HCT116 (cell line): ENCODE results near the gene ENKD1.

ENCODE experiments used
- CTCF ChIP-seq, 3 experiments: fragments of 200-600 bp in 1 of 3; sonication (generic) in 1 of 3; IDR thresholded peaks in 2 of 3; conservative IDR thresholded peaks in 1 of 3; 2 replicates each; pipeline ENCODE4 v1.5.1; 2012 to 2017; ENCODE audit warnings: low read depth in 2 of 3, low read length in 2 of 3, antibody characterized with exemption in 1 of 3, borderline replicate concordance in 1 of 3, control low read depth in 1 of 3, mild to moderate bottlenecking in 1 of 3, mixed read lengths in 1 of 3, mixed run types in 1 of 3, moderate library complexity in 1 of 3; ENCODE audit not compliant: insufficient read depth in 1 of 3
- EZH2 ChIP-seq: fragments of 200-600 bp; sonication (generic); IDR thresholded peaks from 2 replicates; pipeline ENCODE4 v1.6.1; 2017; ENCODE audit warnings: antibody characterized with exemption, mixed run types
- POLR2AphosphoS5 ChIP-seq: IDR thresholded peaks from 2 replicates; pipeline ENCODE4 v1.6.1; 2011; ENCODE audit warnings: mild to moderate bottlenecking, low read depth, low read length, moderate library complexity
- SRF ChIP-seq: IDR thresholded peaks from 2 replicates; pipeline ENCODE4 v1.6.1; 2012; ENCODE audit warnings: low read depth
- TF ChIP-seq, protein P1 (sequence below): IDR thresholded peaks from 2 replicates; pipeline ENCODE4 v1.6.1; 2011; ENCODE audit warnings: mild to moderate bottlenecking, low read length, moderate library complexity; ENCODE audit not compliant: insufficient replicate concordance; ENCODE audit errors: extremely low read depth

- TF ChIP-seq CTCF (IDR thresholded peaks at IDR 0.05 in 2 of 3, conservative IDR thresholded peaks at IDR 0.05 in 1 of 3; ENCODE audit: borderline replicate concordance in 1 of 3, insufficient read depth in 1 of 3, low read depth in 2 of 3, low read length in 2 of 3) (no peak), POLR2AphosphoS5 (no peak), EZH2 (no peak), SRF (no peak)
- TF ChIP-seq, protein P1, sequence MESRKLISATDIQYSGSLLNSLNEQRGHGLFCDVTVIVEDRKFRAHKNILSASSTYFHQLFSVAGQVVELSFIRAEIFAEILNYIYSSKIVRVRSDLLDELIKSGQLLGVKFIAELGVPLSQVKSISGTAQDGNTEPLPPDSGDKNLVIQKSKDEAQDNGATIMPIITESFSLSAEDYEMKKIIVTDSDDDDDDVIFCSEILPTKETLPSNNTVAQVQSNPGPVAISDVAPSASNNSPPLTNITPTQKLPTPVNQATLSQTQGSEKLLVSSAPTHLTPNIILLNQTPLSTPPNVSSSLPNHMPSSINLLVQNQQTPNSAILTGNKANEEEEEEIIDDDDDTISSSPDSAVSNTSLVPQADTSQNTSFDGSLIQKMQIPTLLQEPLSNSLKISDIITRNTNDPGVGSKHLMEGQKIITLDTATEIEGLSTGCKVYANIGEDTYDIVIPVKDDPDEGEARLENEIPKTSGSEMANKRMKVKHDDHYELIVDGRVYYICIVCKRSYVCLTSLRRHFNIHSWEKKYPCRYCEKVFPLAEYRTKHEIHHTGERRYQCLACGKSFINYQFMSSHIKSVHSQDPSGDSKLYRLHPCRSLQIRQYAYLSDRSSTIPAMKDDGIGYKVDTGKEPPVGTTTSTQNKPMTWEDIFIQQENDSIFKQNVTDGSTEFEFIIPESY: no peak
These were observed 11.9 kb upstream of the ENKD1 start for GRCh38 chr16:67678354-67679023.
